GM19438 (cell line): ENCODE data around the gene CXCR1.
"Not testable (repeated sequence)": the region's sequence is repeated elsewhere in the genome, so short reads cannot be mapped to it uniquely, and the experiment has no call there.

Experiments used
- ATAC-seq: cut with Tn5 transposase; IDR thresholded peaks from one replicate; pipeline ENCODE4 v1.9.1; 2021; ENCODE audit warnings: low read depth; ENCODE audit not compliant: unreplicated experiment

CXCR1 gene

GRCh38 chr2:218162814-218163213, 3.9 kb downstream of the CXCR1 start:
- ATAC-seq, result no peak

GRCh38 chr2:218161644-218162043, 5.1 kb downstream of the CXCR1 start:
- ATAC-seq, result no peak

GRCh38 chr2:218155953-218156479, 10.7 kb downstream of the CXCR1 start:
- no peak for ATAC-seq

GRCh38 chr2:218152777-218153176, 14.0 kb downstream of the CXCR1 start:
- no peak for ATAC-seq

GRCh38 chr2:218152172-218152571, 14.6 kb downstream of the CXCR1 start:
- no peak for ATAC-seq

GRCh38 chr2:218149848-218150440, 16.8 kb downstream of the CXCR1 start:
- no peak for ATAC-seq

GRCh38 chr2:218149098-218149497, 17.7 kb downstream of the CXCR1 start:
- ATAC-seq, result no peak

GRCh38 chr2:218146056-218146455, 20.7 kb downstream of the CXCR1 start:
- no peak for ATAC-seq

- no peak for ATAC-seq
Observed at GRCh38 chr2:218145124-218145523, 21.6 kb downstream of the CXCR1 start.

GRCh38 chr2:218138047-218138446, 28.7 kb downstream of the CXCR1 start:
- ATAC-seq, result no peak

GRCh38 chr2:218137514-218137913, 29.2 kb downstream of the CXCR1 start:
- no peak for ATAC-seq

- ATAC-seq, result no peak
Observed at GRCh38 chr2:218130822-218131221, 35.9 kb downstream of the CXCR1 start.

GRCh38 chr2:218130377-218130776, 36.4 kb downstream of the CXCR1 start:
- ATAC-seq, result no peak

GRCh38 chr2:218129458-218130135, 37.2 kb downstream of the CXCR1 start:
- no peak for ATAC-seq

GRCh38 chr2:218128781-218129457, 37.8 kb downstream of the CXCR1 start:
- ATAC-seq, result no peak

GRCh38 chr2:218127929-218128455, 38.8 kb downstream of the CXCR1 start:
- no peak for ATAC-seq

GRCh38 chr2:218125626-218126080, 41.1 kb downstream of the CXCR1 start, which contains the start of gene CXCR2:
Gene CXCR2, plus strand, starts transcription at chr2:218126028. Its CDS starts 8,774 bp downstream, at chr2:218134802.
- no peak for ATAC-seq

GRCh38 chr2:218125095-218125494, 41.7 kb downstream of the CXCR1 start:
- no peak for ATAC-seq

- no peak for ATAC-seq
Observed at GRCh38 chr2:218123986-218124385, 42.8 kb downstream of the CXCR1 start.

GRCh38 chr2:218122286-218122685, 44.5 kb downstream of the CXCR1 start:
- not testable (repeated sequence) for ATAC-seq

GRCh38 chr2:218121789-218122188, 45.0 kb downstream of the CXCR1 start:
- not testable (repeated sequence) for ATAC-seq
